Breast epithelium (tissue), 3 donors: ENCODE data around the gene HEATR1.

Experiments used
- POLR2A ChIP-seq: fragments of 450-650 bp; IDR thresholded peaks from one replicate; pipeline ENCODE4 v1.6.1; 2016; ENCODE audit warnings: antibody characterized with exemption, mild to moderate bottlenecking, moderate library complexity
- POLR2AphosphoS5 ChIP-seq, 3 donors: sonication (generic); formaldehyde crosslinking; IDR thresholded peaks; one replicate each; pipeline ENCODE4 v1.6.1; 2017; ENCODE audit warnings: antibody characterized with exemption in 3 of 3
- TF ChIP-seq, protein P1 (sequence below), 3 donors: fragments of 450-650 bp; IDR thresholded peaks; one replicate each; pipeline ENCODE4 v1.5.1; 2016 to 2017; ENCODE audit warnings: antibody characterized with exemption in 3 of 3, mild to moderate bottlenecking in 3 of 3, moderate library complexity in 3 of 3

DNA sequence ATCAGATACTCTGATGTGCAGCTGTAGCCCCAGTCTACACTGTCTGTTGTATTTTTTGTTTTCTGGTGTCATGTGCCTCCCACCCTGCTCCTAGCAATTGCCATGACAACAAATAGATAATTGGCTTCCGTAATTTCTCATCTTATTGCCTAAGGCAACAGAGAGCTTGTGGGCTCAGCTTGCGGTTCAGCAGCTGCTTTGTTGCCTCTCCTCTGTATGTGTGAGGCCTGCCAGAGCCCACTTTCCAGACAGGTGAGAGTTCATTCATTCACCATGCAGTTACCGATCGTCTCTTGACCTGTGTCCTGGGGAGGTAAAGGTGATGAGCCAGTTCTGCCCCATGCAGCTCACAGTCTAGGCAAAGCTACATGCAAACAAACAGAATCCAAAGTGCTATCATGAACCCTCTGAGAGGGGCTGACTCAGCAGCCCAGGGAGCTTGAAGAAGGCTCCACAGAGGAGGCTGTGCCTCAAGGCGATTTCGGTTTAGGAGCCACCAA, 68.6 kb downstream of the HEATR1 start:
- TF ChIP-seq, protein P1, sequence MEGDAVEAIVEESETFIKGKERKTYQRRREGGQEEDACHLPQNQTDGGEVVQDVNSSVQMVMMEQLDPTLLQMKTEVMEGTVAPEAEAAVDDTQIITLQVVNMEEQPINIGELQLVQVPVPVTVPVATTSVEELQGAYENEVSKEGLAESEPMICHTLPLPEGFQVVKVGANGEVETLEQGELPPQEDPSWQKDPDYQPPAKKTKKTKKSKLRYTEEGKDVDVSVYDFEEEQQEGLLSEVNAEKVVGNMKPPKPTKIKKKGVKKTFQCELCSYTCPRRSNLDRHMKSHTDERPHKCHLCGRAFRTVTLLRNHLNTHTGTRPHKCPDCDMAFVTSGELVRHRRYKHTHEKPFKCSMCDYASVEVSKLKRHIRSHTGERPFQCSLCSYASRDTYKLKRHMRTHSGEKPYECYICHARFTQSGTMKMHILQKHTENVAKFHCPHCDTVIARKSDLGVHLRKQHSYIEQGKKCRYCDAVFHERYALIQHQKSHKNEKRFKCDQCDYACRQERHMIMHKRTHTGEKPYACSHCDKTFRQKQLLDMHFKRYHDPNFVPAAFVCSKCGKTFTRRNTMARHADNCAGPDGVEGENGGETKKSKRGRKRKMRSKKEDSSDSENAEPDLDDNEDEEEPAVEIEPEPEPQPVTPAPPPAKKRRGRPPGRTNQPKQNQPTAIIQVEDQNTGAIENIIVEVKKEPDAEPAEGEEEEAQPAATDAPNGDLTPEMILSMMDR (IDR thresholded peaks at IDR 0.05) = no peak
- no peak for TF ChIP-seq POLR2A
- no peak for TF ChIP-seq POLR2AphosphoS5 (IDR thresholded peaks at IDR 0.05)
